Panc1 (cell line): ENCODE results near the gene SGO2. TPM values are rescaled to one million over a fixed set of nuclear protein-coding genes. Genes with fewer than 3 reads are reported as not detected.

Experiments
- ATAC-seq: fragments of 200-7000 bp; cut with Tn5 transposase; 2 replicates; pipeline ENCODE4 v1.9.1; 2020; ENCODE audit warnings: mild to moderate bottlenecking, moderate library complexity
- BruUV-seq: library from RNA; stranded (reverse); fragments of 400-500 nt; replicated peaks from 2 replicates; lab custom pipeline; 2021; lab: Mats Ljungman, UMichigan
- CTCF ChIA-PET: fragments of 300-600 bp; sonication (Branson Sonifier 250); formaldehyde crosslinking; loops from one replicate; lab custom pipeline; 2022; ENCODE audit warnings: antibody characterized with exemption; lab: Charles Lee
- POLR2A ChIA-PET: fragments of 300-600 bp; sonication (Branson Sonifier 250); formaldehyde crosslinking; loops from one replicate; lab custom pipeline; 2022; ENCODE audit warnings: antibody characterized with exemption; lab: Charles Lee
- DNase-seq: peaks from one replicate; pipeline ENCODE4 v3.0.0-alpha.2; 2010; ENCODE audit warnings: low read depth, low spot score
- H3K27ac ChIP-seq: 2 replicates; pipeline ENCODE4 v1.5.1; 2011; ENCODE audit warnings: mild to moderate bottlenecking, low read length, inconsistent platforms
- H3K27me3 ChIP-seq: fragments of 200-500 bp; sonication (Bioruptor generic); 2 replicates; pipeline ENCODE4 v1.6.0; 2014; ENCODE audit warnings: low read length, inconsistent platforms; ENCODE audit not compliant: control insufficient read depth, insufficient read depth
- H3K36me3 ChIP-seq: fragments of 200-500 bp; sonication (Bioruptor generic); 2 replicates; pipeline ENCODE4 v1.5.1; 2014; ENCODE audit warnings: inconsistent platforms, mild to moderate bottlenecking, low read length, moderate library complexity; ENCODE audit not compliant: control insufficient read depth, insufficient read depth
- H3K4me1 ChIP-seq: 2 replicates; pipeline ENCODE4 v1.5.1; 2011; ENCODE audit warnings: inconsistent platforms, mild to moderate bottlenecking, low read length, moderate library complexity; ENCODE audit not compliant: control insufficient read depth, insufficient read depth
- H3K4me3 ChIP-seq, 2 experiments: 2 replicates each; pipeline ENCODE4 v1.5.1; 2011 to 2012; ENCODE audit warnings: low read depth in 2 of 2, low read length in 2 of 2, mild to moderate bottlenecking in 2 of 2, inconsistent platforms in 1 of 2, moderate library complexity in 1 of 2
- H3K9me3 ChIP-seq: fragments of 200-500 bp; sonication (Bioruptor generic); 2 replicates; pipeline ENCODE4 v1.5.1; 2014; ENCODE audit warnings: low read depth, mild to moderate bottlenecking, inconsistent platforms, low read length, moderate library complexity; ENCODE audit not compliant: control insufficient read depth, insufficient read depth
- POLR2AphosphoS5 ChIP-seq: IDR thresholded peaks from 2 replicates; pipeline ENCODE4 v1.6.1; 2012; ENCODE audit warnings: mild to moderate bottlenecking, low read depth, low read length, moderate library complexity
- SIN3A ChIP-seq: IDR thresholded peaks from 2 replicates; pipeline ENCODE4 v1.6.1; 2012; ENCODE audit warnings: low read depth, mild to moderate bottlenecking, low read length, moderate library complexity, borderline replicate concordance; ENCODE audit not compliant: insufficient read depth
- TCF7L2 ChIP-seq: IDR thresholded peaks from 2 replicates; pipeline ENCODE4 v1.6.1; 2011; ENCODE audit warnings: mild to moderate bottlenecking, low read depth, low read length, inconsistent platforms
- in situ Hi-C: cut with HindIII; loops from 2 replicates; pipeline ENCODE4 v1.10.0; 2016; ENCODE audit warnings: low sequenced_read_pairs, low pct_unique_long_range_greater_than_20kb
- intact Hi-C: fragments of 100-400 bp; cut with micrococcal nuclease; formaldehyde crosslinking; loops from one replicate; pipeline ENCODE4 v1.10.0; 2022; ENCODE audit not compliant: unreplicated experiment
- total RNA-seq: library from RNA; stranded (reverse); gene quantifications from one replicate; pipeline ENCODE4 v1.2.1, GENCODE V29; 2021; ENCODE audit not compliant: unreplicated experiment
- TF ChIP-seq, protein P1 (sequence below), 2 experiments: IDR thresholded peaks; 2 replicates each; pipeline ENCODE4 v1.6.1; 2011 to 2012; ENCODE audit warnings: low read depth in 2 of 2, control low read depth in 1 of 2, low read length in 1 of 2, mild to moderate bottlenecking in 1 of 2, moderate library complexity in 1 of 2; ENCODE audit not compliant: insufficient read depth in 1 of 2
- TF ChIP-seq, protein P2 (sequence below): fragments of 450-650 bp; IDR thresholded peaks from 2 replicates; pipeline ENCODE4 v1.5.1; 2017; ENCODE audit warnings: mild to moderate bottlenecking

Gene SGO2
- total RNA-seq, 1 experiment from 2014 or later, result 34.0 TPM

DNA sequence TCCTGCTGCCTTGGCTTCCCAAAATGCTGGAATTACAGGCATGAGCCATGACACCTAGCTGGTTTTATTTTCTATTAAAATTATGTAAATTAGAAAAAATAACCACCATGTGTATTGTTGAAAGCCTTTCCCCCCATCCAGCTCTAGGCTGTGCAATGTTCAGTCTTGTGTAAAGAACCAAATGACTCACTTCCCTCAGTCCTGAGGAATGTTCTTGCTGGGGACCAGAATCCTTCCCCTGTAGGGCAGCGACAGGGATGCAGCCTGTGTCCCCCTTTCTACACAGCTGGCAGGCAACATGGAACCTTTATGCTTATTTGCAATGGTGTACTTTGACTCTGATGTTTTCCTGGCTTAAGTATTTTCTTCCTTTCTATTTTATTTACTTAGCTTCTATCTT is 89.2 kb downstream of the SGO2 start:
- CTCF ChIA-PET, result no interaction called here
- in situ Hi-C loops, result no loop called here
- intact Hi-C loops, result no loop called here
- TF ChIP-seq, protein P1, sequence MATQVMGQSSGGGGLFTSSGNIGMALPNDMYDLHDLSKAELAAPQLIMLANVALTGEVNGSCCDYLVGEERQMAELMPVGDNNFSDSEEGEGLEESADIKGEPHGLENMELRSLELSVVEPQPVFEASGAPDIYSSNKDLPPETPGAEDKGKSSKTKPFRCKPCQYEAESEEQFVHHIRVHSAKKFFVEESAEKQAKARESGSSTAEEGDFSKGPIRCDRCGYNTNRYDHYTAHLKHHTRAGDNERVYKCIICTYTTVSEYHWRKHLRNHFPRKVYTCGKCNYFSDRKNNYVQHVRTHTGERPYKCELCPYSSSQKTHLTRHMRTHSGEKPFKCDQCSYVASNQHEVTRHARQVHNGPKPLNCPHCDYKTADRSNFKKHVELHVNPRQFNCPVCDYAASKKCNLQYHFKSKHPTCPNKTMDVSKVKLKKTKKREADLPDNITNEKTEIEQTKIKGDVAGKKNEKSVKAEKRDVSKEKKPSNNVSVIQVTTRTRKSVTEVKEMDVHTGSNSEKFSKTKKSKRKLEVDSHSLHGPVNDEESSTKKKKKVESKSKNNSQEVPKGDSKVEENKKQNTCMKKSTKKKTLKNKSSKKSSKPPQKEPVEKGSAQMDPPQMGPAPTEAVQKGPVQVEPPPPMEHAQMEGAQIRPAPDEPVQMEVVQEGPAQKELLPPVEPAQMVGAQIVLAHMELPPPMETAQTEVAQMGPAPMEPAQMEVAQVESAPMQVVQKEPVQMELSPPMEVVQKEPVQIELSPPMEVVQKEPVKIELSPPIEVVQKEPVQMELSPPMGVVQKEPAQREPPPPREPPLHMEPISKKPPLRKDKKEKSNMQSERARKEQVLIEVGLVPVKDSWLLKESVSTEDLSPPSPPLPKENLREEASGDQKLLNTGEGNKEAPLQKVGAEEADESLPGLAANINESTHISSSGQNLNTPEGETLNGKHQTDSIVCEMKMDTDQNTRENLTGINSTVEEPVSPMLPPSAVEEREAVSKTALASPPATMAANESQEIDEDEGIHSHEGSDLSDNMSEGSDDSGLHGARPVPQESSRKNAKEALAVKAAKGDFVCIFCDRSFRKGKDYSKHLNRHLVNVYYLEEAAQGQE (IDR thresholded peaks at IDR 0.05; ENCODE audit: insufficient read depth in 1 of 2, low read depth in 2 of 2, low read length in 1 of 2), result no peak
- no peak for TF ChIP-seq POLR2AphosphoS5
- TF ChIP-seq SIN3A, result no peak
- TF ChIP-seq TCF7L2, result no peak
- TF ChIP-seq, protein P2, sequence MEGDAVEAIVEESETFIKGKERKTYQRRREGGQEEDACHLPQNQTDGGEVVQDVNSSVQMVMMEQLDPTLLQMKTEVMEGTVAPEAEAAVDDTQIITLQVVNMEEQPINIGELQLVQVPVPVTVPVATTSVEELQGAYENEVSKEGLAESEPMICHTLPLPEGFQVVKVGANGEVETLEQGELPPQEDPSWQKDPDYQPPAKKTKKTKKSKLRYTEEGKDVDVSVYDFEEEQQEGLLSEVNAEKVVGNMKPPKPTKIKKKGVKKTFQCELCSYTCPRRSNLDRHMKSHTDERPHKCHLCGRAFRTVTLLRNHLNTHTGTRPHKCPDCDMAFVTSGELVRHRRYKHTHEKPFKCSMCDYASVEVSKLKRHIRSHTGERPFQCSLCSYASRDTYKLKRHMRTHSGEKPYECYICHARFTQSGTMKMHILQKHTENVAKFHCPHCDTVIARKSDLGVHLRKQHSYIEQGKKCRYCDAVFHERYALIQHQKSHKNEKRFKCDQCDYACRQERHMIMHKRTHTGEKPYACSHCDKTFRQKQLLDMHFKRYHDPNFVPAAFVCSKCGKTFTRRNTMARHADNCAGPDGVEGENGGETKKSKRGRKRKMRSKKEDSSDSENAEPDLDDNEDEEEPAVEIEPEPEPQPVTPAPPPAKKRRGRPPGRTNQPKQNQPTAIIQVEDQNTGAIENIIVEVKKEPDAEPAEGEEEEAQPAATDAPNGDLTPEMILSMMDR, result no peak
- Histone ChIP-seq H3K36me3 (no peaks in the 10 kb centered on the region), H3K9me3 (no peaks in the 10 kb centered on the region), H3K27me3 (no peaks in the 10 kb centered on the region), H3K27ac (no peak overlapping the region), H3K4me1 (peaks cover 6% of the 10 kb centered on the region; the same call in 1 of the 2 replicates), H3K4me3 (no peak overlapping the region)
- POLR2A ChIA-PET, result no interaction called here
- DNase-seq (no peak), ATAC-seq (peak; percentile 92)
- BruUV-seq, result no TSS peak

DNA sequence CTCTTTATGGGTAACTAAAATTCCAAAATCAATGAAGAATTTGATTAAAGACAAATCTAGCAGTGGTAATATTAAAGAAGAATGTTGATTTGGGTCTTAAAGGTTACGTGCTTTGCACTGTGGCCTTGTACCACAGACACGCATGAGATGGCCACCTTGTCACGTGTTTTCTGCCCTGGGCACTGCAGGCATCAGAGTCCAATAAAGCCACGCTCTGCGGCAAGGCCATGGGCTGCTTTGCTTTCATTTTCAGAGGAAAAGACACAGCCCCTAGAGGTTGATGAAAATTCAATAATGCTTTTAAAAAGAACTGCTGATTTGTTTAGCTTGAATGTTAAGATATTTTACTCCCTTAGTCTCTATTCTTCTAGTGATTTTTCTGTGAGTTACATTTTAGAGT is 90.2 kb downstream of the SGO2 start:
- Histone ChIP-seq H3K4me1 (peaks cover 6% of the 10 kb centered on the region; the same call in 1 of the 2 replicates), H3K27ac (peak overlapping the region; percentile 54), H3K27me3 (no peaks in the 10 kb centered on the region), H3K9me3 (no peaks in the 10 kb centered on the region), H3K36me3 (no peaks in the 10 kb centered on the region), H3K4me3 (peak overlapping the region; percentile 3 to 22; a peak in 1 of 4 replicates)
- CTCF ChIA-PET, result interaction anchor here (0.6 kb wide), 1 partner anchor 105 kb away, joined by 3 read pairs; no protein-coding TSS in a partner anchor
- ATAC-seq, result peak; percentile 79
- in situ Hi-C loops (no loop called here), intact Hi-C loops (no loop called here)
- POLR2A ChIA-PET, result no interaction called here
- DNase-seq, result no peak
- TF ChIP-seq POLR2AphosphoS5 (no peak), SIN3A (no peak)
- TF ChIP-seq, protein P1 (IDR thresholded peaks at IDR 0.05; ENCODE audit: insufficient read depth in 1 of 2, low read depth in 2 of 2, low read length in 1 of 2), result no peak
- no TSS peak for BruUV-seq
